OCI-LY3 (cell line): ENCODE data around the gene TNS1.

Source experiments
- H2AFZ ChIP-seq: fragments of 200-600, 300-600 bp; shearing (Covaris generic); 2 replicates; pipeline ENCODE4 v1.6.0; 2014; ENCODE audit warnings: antibody characterized with exemption, low read depth, low read length
- H3K27ac ChIP-seq: fragments of 200-600, 300-600 bp; sonication (generic); 2 replicates; pipeline ENCODE4 v1.5.1; 2014; ENCODE audit warnings: mild to moderate bottlenecking, low read length, moderate library complexity, mixed read lengths
- H3K27me3 ChIP-seq: fragments of 200-600, 300-600 bp; sonication (generic); 2 replicates; pipeline ENCODE4 v1.6.1; 2014; ENCODE audit warnings: low read depth, low read length, mixed read lengths
- H3K36me3 ChIP-seq: fragments of 200-600, 300-600 bp; sonication (generic); replicated peaks from 2 replicates; pipeline ENCODE3; 2014; ENCODE audit warnings: low read depth, low read length, mixed read lengths
- H3K4me1 ChIP-seq: fragments of 300-600, 200-600 bp; sonication (generic); 2 replicates; pipeline ENCODE4 v1.6.1; 2014; ENCODE audit warnings: low read length, mixed read lengths
- H3K4me2 ChIP-seq: fragments of 200-600, 300-600 bp; sonication (generic); 2 replicates; pipeline ENCODE4 v1.6.1; 2014; ENCODE audit warnings: low read length, mixed read lengths
- H3K4me3 ChIP-seq: fragments of 300-600, 200-600 bp; sonication (generic); 2 replicates; pipeline ENCODE4 v1.5.1; 2014; ENCODE audit warnings: antibody characterized with exemption, mild to moderate bottlenecking, low read length, moderate library complexity
- H3K79me2 ChIP-seq: fragments of 300-600, 200-600 bp; shearing (Covaris generic); 2 replicates; pipeline ENCODE4 v1.6.1; 2014; ENCODE audit warnings: mild to moderate bottlenecking, low read length, mixed read lengths
- H3K9ac ChIP-seq: fragments of 300-600, 200-600 bp; shearing (Covaris generic); 2 replicates; pipeline ENCODE4 v1.6.0; 2014; ENCODE audit warnings: mild to moderate bottlenecking, low read length, moderate library complexity
- H3K9me3 ChIP-seq: fragments of 200-600, 300-600 bp; shearing (Covaris generic); 2 replicates; pipeline ENCODE4 v1.6.1; 2014; ENCODE audit warnings: low read length, mixed read lengths; ENCODE audit not compliant: insufficient read depth
- H4K20me1 ChIP-seq: fragments of 200-600, 300-600 bp; sonication (generic); 2 replicates; pipeline ENCODE4 v1.6.1; 2016; ENCODE audit warnings: low read length, mixed read lengths; ENCODE audit not compliant: insufficient read depth
- CTCF ChIP-seq: fragments of 200-600, 300-600 bp; sonication (generic); IDR thresholded peaks from 2 replicates; pipeline ENCODE4 v1.5.1; 2014; ENCODE audit warnings: antibody characterized with exemption, low read length, low read depth
- EZH2phosphoT487 ChIP-seq: fragments of 200-600 bp; shearing (Covaris generic); IDR thresholded peaks from 2 replicates; pipeline ENCODE4 v1.6.1; 2018; ENCODE audit warnings: antibody characterized with exemption, mixed run types, low read depth

Gene TNS1

GRCh38 chr2:217941886-217942728 is 60.7 kb downstream of the TNS1 start:
- H3K9me3 ChIP-seq = no peaks in the 10 kb centered on the region

GRCh38 chr2:217941339-217941738 is 61.5 kb downstream of the TNS1 start:
- no peak for TF ChIP-seq EZH2phosphoT487
- TF ChIP-seq CTCF = no peak
- Histone ChIP-seq H3K4me2 (0 out of 2 replicates have a peak overlapping the region, but pooled peaks have one; percentile 90), H3K36me3 (no peaks in the 10 kb centered on the region), H2AFZ (no peak overlapping the region), H3K27ac (no peak overlapping the region), H3K27me3 (peaks cover 7% of the 10 kb centered on the region; the same call in 1 of the 2 replicates), H3K4me1 (peaks cover 37% of the 10 kb centered on the region), H4K20me1 (no peaks in the 10 kb centered on the region), H3K79me2 (no peaks in the 10 kb centered on the region; the same call in 1 of the 2 replicates), H3K4me3 (no peak overlapping the region), H3K9ac (no peak overlapping the region), H3K9me3 (no peaks in the 10 kb centered on the region)

More at GRCh38 chr2:217941886-217942728, 60.7 kb downstream of the TNS1 start:
- Histone ChIP-seq H2AFZ (no peak overlapping the region), H3K36me3 (no peaks in the 10 kb centered on the region), H3K4me2 (peak overlapping the region; percentile 90), H3K4me1 (peaks cover 37% of the 10 kb centered on the region), H4K20me1 (no peaks in the 10 kb centered on the region), H3K27ac (peak overlapping the region; percentile 64), H3K79me2 (no peaks in the 10 kb centered on the region; the same call in 1 of the 2 replicates), H3K9ac (peak overlapping the region; percentile 70; the same call in 1 of the 2 replicates), H3K27me3 (peaks cover 7% of the 10 kb centered on the region; the same call in 1 of the 2 replicates), H3K4me3 (peak overlapping the region; percentile 91)
- TF ChIP-seq CTCF (no peak), EZH2phosphoT487 (no peak)

GRCh38 chr2:217940261-217941220 is 62.3 kb downstream of the TNS1 start:
- Histone ChIP-seq H3K9ac (no peak overlapping the region), H3K4me1 (peaks cover 37% of the 10 kb centered on the region), H3K4me2 (no peak overlapping the region), H3K4me3 (no peak overlapping the region), H3K79me2 (no peaks in the 10 kb centered on the region; the same call in 1 of the 2 replicates), H4K20me1 (peaks cover 5% of the 10 kb centered on the region; the same call in 1 of the 2 replicates), H3K27me3 (no peaks in the 10 kb centered on the region), H3K36me3 (no peaks in the 10 kb centered on the region), H3K27ac (no peak overlapping the region), H3K9me3 (no peaks in the 10 kb centered on the region), H2AFZ (no peak overlapping the region)
- TF ChIP-seq EZH2phosphoT487 (no peak), CTCF (no peak)
